ENCODE results near the gene VDAC1.
A peak's percentile ranks its signal among the peaks of the same experiment; 100 is the strongest.
"Not testable (repeated sequence)": the region's sequence is repeated elsewhere in the genome, so short reads cannot be mapped to it uniquely, and the experiment has no call there.

VDAC1 gene

DNA sequence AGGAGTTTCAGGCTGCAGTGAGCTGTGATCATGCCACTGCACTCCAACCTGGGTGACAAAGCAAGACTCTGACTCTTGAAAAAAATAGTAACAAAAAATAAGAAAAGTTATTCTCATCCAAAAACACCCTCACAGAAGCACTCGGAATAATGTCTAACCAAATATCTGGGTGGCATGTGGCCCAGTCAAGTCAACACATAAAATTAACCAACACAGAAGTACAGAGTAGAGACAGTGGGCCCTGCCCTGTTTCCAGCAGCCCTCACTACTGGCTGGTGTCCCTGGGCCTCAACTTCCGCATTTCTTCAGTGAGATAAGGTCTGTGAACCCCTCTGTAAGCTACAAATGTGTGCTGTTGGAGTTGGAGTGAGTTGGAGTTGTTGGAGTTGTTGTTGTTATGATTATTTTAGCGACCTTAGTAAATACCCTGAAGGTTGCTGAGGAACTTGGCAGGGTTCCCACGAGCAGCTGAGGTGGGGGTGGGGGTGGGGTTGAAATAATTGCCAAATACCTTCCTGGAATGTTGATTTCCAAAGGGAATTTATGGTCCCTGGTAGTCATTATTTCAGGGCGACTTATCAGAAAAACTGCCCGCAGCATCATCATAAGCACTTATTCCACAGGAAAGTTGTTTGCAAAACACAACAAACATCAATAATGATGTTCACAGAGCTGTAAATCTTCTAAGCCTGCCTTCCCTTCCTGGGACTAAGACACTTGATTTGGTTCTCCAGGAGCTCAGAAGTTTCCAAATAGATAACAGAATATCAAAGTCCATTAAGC is 66.5 kb downstream of the VDAC1 start:
- no peak for DNase-seq

DNA sequence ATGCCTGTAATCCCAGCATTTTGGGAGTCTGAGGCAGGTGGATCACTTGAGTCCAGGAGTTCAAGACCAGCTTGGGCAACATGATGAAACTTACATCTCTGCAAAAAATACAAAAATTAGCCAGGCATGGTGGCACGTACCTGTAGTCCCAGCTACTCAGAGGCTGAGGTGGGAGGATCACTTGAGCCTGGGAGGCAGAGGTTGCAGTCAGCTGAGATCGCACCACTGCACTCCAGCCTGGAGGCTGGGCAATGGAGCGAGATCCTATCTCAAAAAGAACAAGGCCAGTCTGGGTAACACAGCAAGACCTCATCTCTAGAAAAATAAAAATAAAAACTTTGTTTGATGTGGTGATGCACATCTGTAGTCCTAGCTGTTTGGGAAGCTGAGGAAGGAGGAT is 67.1 kb downstream of the VDAC1 start:
- DNase-seq = not testable (repeated sequence)

DNA sequence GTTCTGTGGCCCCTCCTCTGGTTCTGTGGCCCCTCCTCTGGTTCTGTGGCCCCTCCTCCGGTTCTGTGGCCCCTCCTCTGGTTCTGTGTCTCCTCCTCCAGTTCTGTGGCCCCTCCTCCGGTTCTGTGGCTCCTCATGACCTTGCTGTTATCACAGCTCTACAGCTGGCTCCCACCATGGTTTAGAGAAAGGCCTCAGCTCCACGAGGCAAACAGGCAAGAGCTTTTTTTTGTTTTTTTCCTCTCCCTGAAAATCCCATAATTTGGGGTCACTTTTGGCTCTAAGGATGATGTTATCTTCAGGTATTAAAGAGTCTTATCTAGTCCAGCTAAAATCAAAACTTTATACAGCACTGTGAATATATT is 68.1 kb downstream of the VDAC1 start:
- no peak for DNase-seq

DNA sequence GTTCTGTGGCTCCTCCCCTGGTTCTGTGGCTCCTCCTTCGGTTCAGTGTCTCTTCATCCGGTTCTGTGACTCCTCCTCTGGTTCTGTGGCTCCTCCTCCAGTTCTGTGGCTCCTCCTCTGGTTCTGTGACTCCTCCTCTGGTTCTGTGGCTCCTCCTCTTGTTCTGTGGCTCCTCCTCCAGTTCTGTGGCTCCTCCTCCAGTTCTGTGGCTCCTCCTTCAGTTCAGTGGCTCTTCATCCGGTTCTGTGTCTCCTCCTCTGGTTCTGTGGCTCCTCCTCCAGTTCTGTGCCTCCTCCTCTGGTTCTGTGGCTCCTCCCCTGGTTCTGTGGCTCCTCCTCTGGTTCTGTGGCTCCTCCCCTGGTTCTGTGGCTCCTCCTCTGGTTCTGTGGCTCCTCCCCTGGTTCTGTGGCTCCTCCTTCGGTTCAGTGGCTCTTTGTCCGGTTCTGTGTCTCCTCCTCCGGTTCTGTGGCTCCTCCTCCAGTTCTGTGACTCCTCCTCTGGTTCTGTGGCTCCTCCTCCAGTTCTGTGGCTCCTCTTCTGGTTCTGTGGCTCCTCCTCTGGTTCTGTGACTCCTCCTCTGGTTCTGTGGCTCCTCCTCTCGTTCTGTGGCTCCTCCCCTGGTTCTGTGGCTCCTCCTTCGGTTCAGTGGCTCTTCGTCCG is 68.7 kb downstream of the VDAC1 start:
- DNase-seq = not testable (repeated sequence)

DNA sequence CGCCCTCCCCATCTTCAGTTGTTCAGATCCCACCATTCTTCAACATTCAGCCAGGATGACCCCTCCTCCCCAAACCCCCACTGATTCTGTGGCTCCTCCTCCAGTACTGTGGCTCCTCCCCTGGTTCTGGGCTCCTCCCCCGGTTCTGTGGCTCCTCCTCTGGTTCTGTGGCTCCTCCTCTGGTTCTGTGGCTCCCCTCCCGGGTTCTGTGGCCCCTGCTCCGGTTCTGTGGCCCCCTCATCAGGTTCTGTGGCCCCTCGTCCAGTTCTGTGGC is 69.2 kb downstream of the VDAC1 start:
- DNase-seq = no peak

DNA sequence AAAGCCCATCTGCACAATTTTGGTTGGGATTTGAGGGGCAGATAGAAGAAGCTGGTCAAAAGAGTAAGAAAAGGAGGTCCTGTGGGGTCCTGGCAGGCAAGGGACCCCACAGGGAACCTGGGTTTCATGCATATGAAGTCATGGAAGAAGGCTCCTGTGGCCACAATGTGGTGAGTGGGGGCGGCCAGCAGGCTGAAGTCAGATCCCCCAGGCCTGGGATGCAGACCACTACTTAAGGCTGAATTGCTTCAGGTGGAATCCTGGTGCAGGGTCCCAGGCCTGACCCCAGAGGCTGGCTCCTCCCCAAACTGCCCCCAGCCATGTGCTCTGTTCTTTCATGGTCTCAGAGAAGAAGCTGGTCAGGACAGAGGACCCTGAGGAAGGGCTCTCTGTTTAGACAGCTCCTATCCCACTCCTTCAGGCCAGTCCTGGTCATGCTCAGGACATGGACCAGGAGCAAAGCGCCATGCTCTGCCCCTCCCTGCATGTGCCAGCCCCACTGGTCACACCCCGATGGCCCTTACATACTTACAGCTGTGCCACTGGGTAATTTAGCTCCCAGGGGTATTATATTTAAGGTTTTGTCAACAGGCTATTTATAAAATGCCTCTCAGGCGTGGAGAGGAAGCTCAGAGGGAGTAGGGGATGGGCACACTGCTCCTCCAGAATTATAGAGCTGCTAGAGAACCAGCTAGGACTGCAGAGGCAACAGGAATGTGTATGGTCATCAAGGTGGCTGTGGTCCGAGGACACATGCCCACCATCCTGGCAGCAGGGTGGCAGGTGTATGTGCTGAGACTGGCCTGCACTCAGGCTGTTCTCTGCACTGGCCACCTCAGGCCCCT is 69.7 kb downstream of the VDAC1 start:
- no peak for DNase-seq

DNA sequence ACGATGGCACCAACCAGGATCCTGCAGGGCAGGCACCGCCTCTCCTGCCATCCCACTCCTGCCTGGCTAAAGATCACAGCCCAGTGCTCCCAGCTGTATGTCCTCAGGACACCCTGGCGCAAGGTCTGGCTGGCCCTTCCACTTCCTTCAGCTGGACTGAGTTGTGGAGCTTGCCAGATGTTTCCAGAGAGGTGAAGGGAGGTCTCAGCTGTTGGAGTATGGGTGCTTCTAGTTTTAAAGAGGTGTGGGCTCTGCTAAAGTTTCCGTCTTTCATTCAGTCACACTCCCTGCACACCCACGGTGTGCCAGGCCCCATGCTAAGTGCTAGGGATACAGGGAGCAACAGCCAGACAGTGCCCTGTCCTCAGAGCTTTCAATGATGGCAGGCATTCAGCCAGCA is 70.5 kb downstream of the VDAC1 start:
- DNase-seq = no peak

DNA sequence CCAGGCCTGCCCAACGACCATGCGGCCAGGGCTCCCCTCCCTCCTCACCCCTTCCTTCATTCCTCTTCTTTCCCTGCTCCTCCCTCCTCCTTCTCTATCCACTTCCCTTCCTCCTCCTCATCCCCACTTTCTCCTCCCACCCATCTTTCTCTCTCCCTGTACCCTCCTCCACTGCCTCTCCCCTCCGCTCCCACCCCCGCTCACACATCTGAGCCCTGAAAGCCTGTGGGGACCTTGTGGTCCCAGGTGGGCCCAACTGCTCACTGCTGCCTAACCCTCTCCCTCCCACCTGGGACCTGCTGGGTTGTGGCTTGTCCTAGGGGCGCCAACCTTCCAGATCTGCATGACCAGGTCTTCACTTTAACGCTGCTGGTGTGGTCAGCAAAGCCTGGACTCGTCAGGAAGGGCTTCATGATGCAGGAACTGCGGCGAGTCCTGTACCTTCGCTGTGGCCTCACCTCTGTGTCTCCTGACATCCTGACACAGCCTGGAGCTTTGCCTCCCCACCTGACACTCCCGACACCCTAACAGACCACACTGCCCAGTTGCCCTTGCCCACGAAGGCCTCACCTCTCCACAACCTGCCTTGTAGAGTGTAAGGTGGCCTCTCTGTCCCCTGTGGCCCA is 71.0 kb downstream of the VDAC1 start:
- DNase-seq = no peak

DNA sequence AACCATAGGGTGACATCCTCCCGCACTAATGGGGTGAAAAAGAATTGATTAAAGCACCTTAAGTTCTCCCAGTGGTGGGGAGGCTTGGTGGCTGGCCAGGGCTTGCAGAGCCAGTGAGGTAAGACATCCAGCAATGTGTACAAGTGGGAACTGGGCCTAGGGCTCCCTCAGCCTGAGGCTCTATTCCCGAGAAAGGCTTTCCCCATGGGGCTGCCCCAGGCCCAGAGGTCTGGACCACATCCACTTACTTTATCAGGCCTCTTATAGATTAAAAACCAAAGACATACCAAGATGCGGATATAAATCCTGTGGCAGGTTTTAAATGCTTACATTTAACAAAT is 71.6 kb downstream of the VDAC1 start:
- no peak for DNase-seq

DNA sequence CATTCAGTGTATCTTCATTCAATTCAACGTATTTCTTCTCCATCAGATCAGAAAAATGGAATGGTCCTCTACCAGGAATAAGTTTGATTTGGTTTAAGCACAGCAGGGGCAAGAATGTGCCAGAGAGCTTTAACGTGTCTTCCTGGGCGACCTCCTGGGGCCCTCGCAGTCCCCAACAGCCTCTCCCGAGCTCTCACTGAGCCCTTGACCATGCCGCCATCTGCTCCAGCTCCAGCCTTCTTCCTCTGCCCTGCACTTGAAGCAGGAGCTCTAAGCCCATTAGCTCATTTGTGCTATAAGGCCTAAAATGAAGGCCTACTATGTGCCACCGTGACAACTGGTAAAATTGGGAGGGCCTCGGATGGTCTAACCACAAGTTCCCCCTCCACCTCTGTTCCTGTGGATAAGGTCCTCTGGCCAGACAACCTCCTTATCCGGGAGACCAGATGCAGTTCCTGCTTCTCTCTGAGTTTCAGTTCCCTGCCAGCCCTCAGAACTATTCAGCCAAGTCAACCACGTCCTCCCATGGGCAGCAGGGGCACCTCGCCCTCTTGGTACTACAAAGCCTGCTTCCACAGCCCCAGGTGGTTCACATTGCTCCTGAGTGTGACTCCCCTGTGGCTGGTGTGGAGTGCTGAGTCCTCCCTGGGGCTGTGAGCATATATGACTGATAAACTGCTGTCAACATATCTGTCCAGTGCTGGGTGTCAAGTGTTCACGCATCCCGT is 72.2 kb downstream of the VDAC1 start:
- DNase-seq = peak; percentile 5

DNA sequence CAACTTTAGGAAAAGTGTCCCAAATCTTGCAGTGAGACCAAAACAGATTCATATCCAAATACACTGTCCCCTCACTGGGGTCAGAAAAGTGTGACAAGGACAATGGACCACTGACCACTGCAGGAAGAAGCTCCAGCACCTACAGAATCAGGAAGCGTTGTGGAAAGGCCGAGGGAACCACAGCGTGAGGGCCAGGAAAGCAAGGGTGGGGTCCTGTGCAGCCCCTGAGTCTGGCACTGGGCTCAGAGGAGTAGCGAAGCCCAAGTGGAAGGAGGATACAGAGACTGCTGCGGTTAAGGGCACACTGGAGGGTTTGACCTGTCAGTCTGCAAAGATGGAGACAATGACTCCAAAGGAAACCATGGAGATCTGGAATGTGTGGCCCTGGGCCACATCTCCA is 73.2 kb downstream of the VDAC1 start:
- no peak for DNase-seq

DNA sequence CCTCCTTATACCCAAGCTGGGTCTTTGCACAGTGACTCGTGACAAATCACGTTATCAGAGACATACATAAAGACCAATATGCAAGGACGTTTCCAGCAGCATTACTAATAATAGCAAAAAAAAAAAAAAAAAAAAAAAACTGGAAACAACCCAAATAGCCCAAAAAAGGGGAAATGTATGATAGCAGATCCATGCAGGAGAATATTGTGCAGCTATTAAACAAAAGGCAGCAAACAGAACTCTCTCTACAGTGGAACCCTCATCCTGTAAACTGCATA is 74.0 kb downstream of the VDAC1 start:
- no peak for DNase-seq

DNA sequence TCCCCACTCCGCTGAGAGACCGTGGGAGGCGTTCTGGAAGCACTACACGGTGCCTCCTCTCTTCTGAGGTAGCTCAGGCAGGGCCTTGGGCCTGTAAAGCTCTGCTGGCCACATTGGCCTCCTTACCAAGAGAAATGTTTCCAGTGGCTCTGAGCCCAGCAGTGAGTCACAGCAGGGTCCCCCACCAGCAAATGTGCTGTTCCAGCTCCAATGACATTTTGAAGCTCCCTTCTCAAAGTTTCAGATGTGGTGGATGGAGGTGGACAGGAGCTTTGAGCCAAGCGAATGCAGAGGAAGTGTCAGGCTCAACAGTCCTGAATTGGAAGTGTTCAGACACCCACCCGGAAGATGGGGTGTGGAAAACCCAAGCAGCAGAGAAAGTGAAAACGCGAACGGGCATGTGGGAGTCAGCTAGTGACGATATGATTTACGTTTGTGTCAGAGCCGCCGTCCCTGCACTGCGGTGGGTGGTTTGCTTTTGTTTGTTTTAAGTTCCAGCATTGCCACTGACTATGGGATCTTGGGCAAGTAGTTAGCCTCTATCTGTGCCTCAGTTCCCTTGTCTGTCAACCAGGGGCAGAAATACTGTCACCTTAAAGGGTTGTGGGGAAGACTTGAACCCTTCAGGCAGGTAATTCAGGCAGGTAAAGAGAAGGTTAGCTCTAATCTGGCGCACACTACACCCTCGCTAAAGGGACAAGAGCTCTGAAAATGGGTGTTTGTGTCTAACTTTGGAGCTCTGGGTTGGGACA is 74.5 kb downstream of the VDAC1 start:
- DNase-seq = peak; percentile 56

DNA sequence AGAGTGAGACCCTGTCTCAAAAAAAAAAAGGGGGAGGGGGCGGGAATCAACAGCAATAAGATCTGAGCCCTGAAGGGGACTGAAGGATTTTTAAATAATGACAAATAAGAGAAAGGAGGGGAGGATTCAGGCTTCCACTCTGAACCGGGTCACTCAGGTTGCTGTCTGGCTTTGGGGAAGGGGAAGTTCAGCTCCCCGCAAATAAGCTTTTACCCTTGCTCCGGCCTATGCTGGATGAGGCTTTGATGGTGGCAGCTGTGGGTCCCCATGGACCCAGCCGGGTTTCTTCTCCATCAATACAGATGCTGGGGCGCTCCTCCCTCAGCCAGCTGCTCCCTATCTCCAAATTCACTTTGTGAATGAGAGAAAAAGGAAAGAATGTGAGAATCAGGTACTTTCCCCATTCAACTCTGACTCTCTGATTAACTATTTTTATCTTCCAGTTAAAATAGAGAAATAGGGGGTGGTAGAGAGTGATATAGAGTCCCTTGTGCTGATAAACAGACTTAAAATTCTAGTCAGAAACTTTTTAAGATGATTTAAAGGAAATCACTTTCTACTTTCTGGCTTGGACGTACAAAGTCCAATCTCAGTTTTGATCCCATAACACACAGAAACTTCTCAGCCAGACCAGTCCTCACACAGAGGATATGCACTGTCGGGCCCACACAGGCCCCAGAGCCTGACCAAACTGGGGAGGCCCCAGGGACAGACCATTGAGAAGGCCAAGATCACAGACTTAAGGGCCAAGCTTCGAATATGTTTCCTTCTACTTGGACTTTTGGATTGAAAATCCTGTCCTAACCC is 76.0 kb downstream of the VDAC1 start:
- no peak for DNase-seq

DNA sequence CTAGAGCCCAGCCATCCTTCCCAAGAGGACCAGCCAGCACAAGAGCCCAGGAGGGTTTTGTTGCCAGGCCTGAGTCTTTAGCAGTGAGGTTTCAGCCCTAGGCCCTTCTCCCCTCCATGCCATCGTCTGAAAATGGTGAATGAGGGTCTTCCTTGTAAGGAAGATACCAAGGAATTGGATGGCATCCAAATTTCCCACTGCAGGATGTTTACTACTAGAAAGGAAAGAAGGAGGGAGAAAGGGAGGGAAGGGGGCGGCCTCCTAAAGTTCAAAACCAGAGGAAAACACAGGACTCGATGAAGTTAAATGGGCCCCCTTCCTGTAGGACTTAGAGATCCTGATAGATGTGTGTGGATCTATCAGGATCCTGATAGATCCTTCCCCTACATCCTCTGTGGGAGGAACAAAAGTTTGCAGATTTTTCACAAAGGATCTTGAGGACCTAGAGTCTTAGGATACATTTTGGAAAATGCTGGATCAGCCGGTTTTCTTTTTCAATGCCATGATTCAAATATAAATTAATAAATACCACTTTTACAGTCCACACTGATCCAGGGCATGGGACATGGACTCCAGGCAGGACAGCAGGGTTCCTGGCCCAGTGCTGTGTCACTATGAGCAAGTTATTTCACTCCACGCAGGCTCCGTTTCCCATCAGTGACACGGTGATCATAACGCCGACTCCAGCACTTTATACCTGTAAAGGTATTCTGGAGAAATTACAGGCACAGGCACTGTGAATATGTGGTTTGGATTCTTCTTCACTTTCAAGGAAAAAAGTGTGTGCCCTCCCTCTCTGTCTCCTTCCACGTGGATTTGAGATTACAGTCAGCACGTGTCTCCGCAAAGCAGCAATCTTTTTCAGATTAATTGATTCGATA is 77.2 kb downstream of the VDAC1 start:
- DNase-seq = no peak

DNA sequence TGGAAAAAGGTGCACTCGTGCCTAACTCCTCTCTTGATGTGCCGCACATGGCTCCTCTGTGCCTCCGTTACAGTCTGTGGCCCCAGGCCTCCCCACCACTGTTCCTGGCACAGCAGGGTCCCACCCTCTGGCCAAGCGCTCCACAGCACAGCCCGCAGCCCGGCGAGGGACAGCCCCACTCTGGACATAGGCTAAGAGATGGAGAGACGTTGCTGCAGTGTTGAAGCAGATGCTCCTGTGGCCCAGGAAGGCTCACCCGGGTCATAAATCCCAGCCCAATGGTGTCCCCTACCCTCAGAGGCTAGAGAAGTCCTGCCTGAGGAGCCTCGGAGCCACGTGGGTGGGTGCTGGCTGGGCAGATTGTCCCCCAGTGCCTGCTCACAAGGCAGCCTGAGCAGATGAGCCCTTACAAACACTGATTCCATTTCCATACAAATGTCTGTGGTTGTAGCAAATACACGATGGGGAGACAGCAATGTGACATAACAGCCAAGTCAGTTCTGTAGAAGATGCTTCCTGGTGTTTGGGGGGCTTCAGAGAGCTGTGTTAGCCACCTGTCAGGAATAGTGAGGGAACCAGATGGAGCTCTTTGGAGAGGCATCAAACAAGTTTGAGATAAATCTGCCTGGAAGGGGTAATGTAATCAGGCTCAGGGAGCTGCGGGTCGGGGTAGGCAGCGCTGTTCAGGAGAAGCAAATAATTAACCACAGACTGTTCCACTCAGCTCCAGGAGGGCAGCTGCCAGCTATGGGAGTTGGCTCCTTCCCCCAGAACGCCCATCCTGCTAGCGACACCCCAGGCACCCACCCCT is 78.1 kb downstream of the VDAC1 start:
- no peak for DNase-seq

DNA sequence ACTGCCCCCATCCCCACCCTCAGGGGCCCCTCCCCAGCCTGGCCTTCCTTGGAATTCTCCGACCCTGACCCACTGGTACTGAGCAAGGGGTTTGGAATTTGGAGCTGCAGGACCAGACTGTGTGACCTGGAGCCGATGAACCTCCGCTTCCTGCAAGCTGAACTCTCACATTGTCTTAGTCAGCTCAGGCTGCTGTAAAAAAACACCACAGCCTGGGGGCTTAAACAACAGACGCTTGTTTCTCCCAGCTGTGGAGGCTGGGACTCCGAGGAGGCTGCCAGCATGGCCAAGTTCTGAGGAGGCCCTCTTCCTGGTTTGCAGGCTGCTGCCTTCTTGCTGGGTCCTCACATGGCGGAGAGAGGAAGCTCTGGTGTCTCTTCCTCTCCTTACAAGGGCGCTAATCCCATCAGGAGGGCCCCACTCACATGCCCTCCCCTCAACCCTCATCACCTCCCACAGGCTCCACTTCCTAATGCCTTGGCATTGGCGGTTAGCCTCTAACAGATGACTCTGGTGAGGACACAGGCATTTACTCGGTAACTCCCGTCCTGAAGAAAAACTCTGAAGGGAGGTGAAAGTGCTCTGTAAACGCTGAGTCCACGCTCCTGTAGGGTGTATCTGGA is 78.8 kb downstream of the VDAC1 start:
- no peak for DNase-seq

DNA sequence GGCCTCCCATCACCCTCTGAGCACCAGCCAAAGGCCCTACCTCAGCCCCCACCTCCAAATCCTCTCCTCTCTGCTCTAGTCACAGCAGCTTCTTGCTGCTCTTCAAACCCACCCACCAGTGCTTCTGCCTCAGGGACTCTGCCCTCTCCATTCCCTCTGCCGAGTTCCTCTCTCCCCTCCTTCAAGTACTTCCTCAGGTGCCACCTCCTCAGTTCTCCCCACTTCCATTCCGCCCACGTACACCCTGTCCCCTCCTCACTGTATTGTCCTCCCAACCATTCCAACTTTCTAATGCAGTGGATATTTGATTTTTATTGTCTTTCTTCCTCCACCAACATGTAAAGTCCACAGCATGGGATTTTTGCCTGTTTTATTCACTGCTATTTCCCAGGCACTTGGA is 79.5 kb downstream of the VDAC1 start:
- no peak for DNase-seq

DNA sequence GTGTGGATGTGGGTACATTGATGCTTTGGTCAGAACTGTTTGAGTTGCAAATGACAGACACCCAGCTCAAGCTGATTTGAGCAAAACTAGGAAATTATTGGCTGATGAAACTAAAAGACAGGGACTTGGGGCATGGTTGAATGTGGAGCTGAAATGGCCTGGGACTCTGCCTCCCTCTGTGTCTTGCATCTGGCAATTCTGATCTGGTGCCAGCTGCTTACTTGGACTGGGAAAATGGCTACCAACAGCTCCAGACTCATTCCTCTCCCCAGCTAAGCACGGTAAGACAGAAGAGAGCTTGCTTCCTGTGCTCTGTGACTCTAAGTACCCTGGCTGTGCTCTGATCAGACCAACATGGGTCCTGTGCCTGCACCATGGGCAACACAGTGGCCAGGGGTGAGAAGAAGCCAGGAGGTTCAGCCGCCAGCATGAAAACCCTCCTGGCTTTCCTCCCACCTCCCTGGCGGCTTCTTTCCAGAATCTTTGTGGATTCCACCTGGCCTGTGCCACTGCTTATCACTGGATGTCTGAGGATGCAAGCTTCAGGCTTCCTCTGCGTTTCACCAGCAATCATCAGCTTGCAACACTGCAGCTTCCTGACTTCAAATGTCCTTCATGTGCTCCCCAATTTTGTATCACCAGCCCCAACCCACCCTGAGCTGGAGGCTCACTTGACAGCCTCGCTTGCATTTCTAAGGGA is 80.4 kb downstream of the VDAC1 start:
- no peak for DNase-seq

Measured in CD4-positive, alpha-beta T cell treated with Interleukin-12 subunit alpha and Interleukin-12 subunit beta, for 1 hour (primary cell).